ENCODE measurements around the gene TXN.

The TXN gene

GRCh38 chr9:110256380-110257096 is at the start of gene TXN:
TSS of gene TXN (minus strand) at chr9:110256507. CDS start at chr9:110256435, 72 bp downstream.
- DNase-seq = peak; percentile 73 to 98 (median 82)
- intact Hi-C loops (cut with DNase I) = loop anchor here (5.0 kb wide), 1 partner anchor 321 kb away; the partner anchor contains the start of gene SVEP1

GRCh38 chr9:110303133-110303532 is 46.8 kb upstream of the TXN start:
- DNase-seq = no peak
- intact Hi-C loops (cut with DNase I) = no loop called here

DNA sequence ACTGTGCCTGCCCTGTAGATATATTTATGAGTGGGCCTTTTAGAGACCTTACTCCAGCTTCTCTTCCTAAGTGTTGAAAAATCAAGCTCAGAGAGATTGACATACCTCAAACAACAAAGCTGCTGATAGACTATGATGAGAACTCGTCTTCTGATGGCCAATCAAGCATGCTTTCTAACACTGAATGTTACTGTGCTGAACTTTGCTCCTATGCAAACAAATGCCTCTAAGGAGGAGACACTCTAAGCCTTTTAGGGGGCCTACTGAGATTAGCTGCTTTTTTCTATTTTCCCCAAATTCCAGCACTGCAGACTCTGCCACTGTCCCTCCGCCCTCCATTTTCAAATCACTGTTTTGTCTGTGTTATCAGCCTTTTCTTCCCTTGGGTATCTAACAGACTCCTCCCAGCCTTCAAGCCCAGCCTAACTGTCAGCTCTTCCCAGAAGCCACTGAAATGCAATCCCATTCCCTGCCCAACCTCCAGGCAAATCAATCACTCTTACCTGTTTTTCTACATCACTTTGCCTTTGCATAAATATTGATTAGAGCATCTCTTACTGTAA is 41.8 kb upstream of the TXN start:
- no peak for DNase-seq
- intact Hi-C loops (cut with DNase I) = no loop called here

DNA sequence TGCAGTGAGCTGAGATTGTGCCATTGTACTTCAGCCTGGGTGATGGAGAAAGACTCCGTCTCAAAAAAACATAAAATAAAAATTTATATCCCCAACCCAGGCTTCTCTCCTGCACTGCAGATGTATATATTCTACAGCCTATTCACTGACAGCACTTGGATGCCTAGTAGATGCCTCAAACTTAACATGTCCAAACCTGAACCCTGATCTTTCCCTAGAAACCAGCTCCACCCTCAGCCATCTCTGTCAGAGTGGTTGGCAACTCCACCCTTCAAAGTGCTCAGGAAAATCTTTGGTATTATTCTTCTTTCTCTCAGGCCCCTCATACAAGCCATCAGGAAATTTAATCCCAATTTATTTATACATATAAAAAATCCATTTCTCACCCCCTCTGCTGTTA is 36.9 kb upstream of the TXN start:
- no peak for DNase-seq
- intact Hi-C loops (cut with DNase I) = no loop called here

- intact Hi-C loops (cut with DNase I) = no loop called here
- DNase-seq = no peak
These were observed 35.7 kb upstream of the TXN start for GRCh38 chr9:110291921-110292557.

- DNase-seq = no peak
- intact Hi-C loops (cut with DNase I) = no loop called here
These were observed 33.7 kb upstream of the TXN start for GRCh38 chr9:110290001-110290400.

GRCh38 chr9:110288503-110288902 is 32.2 kb upstream of the TXN start:
- DNase-seq = no peak
- intact Hi-C loops (cut with DNase I) = no loop called here

- DNase-seq = no peak
- intact Hi-C loops (cut with DNase I) = no loop called here
These were observed 31.0 kb upstream of the TXN start for GRCh38 chr9:110287289-110287680.

GRCh38 chr9:110284211-110284844 is 28.0 kb upstream of the TXN start:
- intact Hi-C loops (cut with DNase I) = no loop called here

DNA sequence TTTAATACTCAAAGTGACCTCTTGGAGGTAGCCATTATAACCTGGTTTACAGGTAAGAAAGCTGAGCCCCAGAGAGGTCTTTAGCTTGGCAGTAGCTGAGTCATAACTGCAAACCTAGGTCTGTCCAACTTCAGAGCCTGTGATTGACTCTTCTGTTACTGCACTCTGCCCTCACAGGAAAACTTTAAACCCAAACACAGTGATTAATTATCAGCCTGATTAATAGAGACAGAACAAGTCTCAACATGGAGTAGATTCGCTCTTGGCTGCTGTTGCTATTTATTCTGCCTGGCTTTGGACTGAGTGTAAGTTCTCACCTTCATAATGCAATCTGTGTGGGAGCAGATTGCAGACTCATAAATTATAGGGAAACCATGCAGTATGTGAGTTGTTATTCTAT is 27.4 kb upstream of the TXN start:
- DNase-seq = no peak
- intact Hi-C loops (cut with DNase I) = no loop called here

More at GRCh38 chr9:110284211-110284844, 28.0 kb upstream of the TXN start:
- no peak for DNase-seq

- DNase-seq = no peak
- intact Hi-C loops (cut with DNase I) = no loop called here
These were observed 26.4 kb upstream of the TXN start for GRCh38 chr9:110282739-110283081.

DNA sequence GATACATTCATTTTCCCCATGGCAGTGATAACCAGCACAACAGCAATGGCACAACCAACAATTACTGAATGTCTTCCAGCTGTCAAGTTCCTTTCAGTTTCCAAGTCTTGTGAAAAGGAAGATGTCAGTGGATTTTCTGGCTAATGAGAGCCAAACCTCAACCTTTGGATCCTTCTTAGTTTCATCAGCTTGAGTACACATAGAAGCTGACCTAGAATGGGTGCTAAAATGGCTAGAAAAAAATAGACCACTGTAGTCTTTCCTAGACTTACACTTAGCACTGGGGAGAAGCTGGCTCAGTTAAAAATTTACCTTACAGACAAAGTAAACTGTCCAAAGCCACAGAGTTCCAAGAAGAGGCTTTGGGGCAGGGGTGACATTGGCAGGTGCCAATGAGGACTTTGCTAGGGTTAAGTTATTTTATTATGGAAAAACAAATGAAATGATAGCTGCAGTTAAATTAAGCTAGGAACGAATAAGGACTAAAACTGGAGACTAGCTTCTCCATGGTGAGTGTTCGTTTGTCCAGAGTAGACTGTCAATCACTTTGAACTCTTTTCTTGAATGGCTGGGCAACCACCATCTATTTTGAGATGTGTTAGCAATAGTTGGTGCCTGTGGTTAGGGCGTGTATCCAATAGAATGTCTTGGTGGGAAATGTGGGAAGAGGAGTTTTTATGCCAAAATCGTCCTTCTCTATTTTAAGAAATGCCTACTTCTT is 25.9 kb upstream of the TXN start:
- intact Hi-C loops (cut with DNase I) = no loop called here
- no peak for DNase-seq

DNA sequence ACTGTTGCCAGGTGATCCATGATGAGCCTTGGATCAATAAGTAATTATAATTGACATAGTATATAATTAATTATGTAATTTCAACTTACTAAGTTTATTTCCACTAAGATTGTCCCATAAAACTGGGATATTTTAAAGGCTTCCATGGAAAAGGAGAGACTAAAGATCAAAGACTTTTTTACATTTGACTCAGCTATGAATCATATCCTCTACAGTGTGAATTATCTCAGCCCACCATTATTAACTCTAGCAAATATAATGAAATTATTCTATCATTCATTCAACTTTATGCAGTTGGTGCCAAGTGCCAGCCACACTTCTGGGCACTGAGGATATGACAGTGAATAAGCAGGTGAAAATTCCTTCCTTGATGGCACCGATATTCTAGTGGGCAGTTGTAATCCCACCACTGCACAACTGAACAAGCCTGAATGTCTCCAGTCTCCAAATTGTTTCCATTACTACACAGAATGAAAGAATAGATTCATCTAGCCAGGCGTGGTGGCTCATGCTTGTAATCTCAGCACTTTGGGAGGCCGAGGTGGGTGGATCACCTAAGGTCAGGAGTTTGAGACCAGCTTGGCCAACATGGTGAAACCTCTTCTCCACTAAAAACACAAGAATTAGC is 21.9 kb upstream of the TXN start:
- DNase-seq = no peak
- intact Hi-C loops (cut with DNase I) = no loop called here

DNA sequence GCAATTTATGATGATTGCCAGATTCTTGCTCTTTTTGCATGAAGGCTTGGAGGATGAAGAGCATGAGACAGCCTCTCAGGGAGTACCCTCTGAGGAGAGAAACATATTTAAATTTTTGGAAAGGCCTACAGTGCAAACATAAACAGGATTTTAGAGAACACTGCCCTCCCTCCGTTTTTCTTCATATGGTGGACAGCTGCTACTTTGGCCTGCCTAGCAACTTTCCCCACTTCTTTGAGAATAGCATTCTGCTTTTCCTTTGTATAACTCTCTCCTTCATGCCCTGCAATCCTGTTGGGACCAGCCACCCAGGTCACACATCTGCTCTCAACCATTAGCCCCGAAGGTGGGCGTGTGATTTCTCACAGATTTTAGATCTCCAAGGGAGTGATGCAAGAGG is 20.5 kb upstream of the TXN start:
- intact Hi-C loops (cut with DNase I) = no loop called here
- DNase-seq = no peak

- no peak for DNase-seq
- intact Hi-C loops (cut with DNase I) = no loop called here
These were observed 14.1 kb upstream of the TXN start for GRCh38 chr9:110270211-110270995.

GRCh38 chr9:110266795-110267194 is 10.5 kb upstream of the TXN start:
- no peak for DNase-seq
- intact Hi-C loops (cut with DNase I) = no loop called here

- no peak for DNase-seq
- intact Hi-C loops (cut with DNase I) = no loop called here
These were observed 5.3 kb upstream of the TXN start for GRCh38 chr9:110261632-110262031.

- no peak for DNase-seq
- intact Hi-C loops (cut with DNase I) = no loop called here
These were observed 4.6 kb upstream of the TXN start for GRCh38 chr9:110260911-110261310.

DNA sequence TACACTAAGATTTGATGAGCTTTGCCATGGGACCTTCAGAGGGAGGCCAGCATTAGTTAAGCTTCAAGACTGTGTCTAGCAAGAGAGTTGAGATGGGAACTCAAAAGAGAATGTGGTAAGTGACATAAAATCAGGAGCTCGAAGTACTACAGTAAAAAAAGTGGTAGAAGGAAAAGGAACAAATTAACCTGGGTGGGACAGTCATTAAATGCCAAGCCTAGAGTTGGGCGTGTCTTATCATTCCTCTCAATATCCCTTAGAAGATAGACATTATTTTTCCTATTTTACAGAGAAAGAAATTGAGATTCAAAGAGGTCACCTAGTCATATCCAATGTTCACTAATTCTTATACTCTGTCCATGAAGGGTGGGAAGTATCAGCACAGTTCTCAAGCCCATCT is 3.3 kb upstream of the TXN start:
- no peak for DNase-seq
- intact Hi-C loops (cut with DNase I) = loop anchor here (5.0 kb wide), 1 partner anchor 318 kb away; the partner anchor contains the start of gene SVEP1

GRCh38 chr9:110258690-110259091 is 2.4 kb upstream of the TXN start:
- no peak for DNase-seq
- intact Hi-C loops (cut with DNase I) = loop anchor here (5.0 kb wide), 1 partner anchor 319 kb away; the partner anchor contains the start of gene SVEP1
